WTC11 (cell line): ENCODE measurements around the gene SPRYD7. TPM values are rescaled to one million over a fixed set of nuclear protein-coding genes. Genes with fewer than 3 reads are reported as not detected.

Source experiments
- CREB1 ChIP-seq: sonication (generic); formaldehyde crosslinking; IDR thresholded peaks from 2 replicates; pipeline ENCODE4 v1.8.0; 2023; ENCODE audit warnings: mild to moderate bottlenecking, missing genetic modification reagents
- E2F1 ChIP-seq: sonication (generic); formaldehyde crosslinking; IDR thresholded peaks from 2 replicates; pipeline ENCODE4 v1.8.0; 2022; ENCODE audit warnings: mild to moderate bottlenecking, missing genetic modification reagents
- EMX1 ChIP-seq: fragments of 250-450 bp; sonication (Bioruptor Pico); IDR thresholded peaks from 2 replicates; pipeline ENCODE4 v1.8.0; 2021; ENCODE audit warnings: mild to moderate bottlenecking
- FOXP1 ChIP-seq: sonication (generic); formaldehyde crosslinking; IDR thresholded peaks from 2 replicates; pipeline ENCODE4 v1.8.0; 2022; ENCODE audit warnings: missing genetic modification reagents, mild to moderate bottlenecking, moderate library complexity, borderline replicate concordance
- FOXP4 ChIP-seq: sonication (generic); formaldehyde crosslinking; IDR thresholded peaks from 2 replicates; pipeline ENCODE4 v1.8.0; 2022; ENCODE audit warnings: mild to moderate bottlenecking, missing genetic modification reagents
- GTF2I ChIP-seq: fragments of 250-450 bp; sonication (Bioruptor Pico); conservative IDR thresholded peaks from 2 replicates; pipeline ENCODE4 v1.4.0; 2021; ENCODE audit warnings: mild to moderate bottlenecking
- MLX ChIP-seq: sonication (generic); formaldehyde crosslinking; IDR thresholded peaks from 2 replicates; pipeline ENCODE4 v1.8.1; 2023; ENCODE audit warnings: mild to moderate bottlenecking, missing genetic modification reagents, moderate library complexity
- MXD4 ChIP-seq: fragments of 250-450 bp; sonication (Bioruptor Pico); IDR thresholded peaks from 2 replicates; pipeline ENCODE4 v1.8.0; 2021; ENCODE audit warnings: mild to moderate bottlenecking, moderate library complexity, borderline replicate concordance
- NFATC4 ChIP-seq: fragments of 250-450 bp; sonication (Bioruptor Pico); IDR thresholded peaks from 2 replicates; pipeline ENCODE4 v1.9.0; 2021; ENCODE audit warnings: mild to moderate bottlenecking
- NR2C2 ChIP-seq: sonication (generic); formaldehyde crosslinking; IDR thresholded peaks from 2 replicates; pipeline ENCODE4 v1.8.0; 2022; ENCODE audit warnings: mild to moderate bottlenecking, missing genetic modification reagents
- TEAD4 ChIP-seq: sonication (generic); formaldehyde crosslinking; IDR thresholded peaks from 2 replicates; pipeline ENCODE4 v1.8.0; 2022; ENCODE audit warnings: mild to moderate bottlenecking, missing genetic modification reagents
- TP53 ChIP-seq: sonication (generic); formaldehyde crosslinking; IDR thresholded peaks from 2 replicates; pipeline ENCODE4 v1.8.1; 2023; ENCODE audit warnings: mild to moderate bottlenecking, missing genetic modification reagents
- USF2 ChIP-seq: sonication (generic); formaldehyde crosslinking; IDR thresholded peaks from 2 replicates; pipeline ENCODE4 v1.8.1; 2023; ENCODE audit warnings: mild to moderate bottlenecking, missing genetic modification reagents, moderate library complexity
- ZBTB43 ChIP-seq: sonication (generic); formaldehyde crosslinking; IDR thresholded peaks from 2 replicates; pipeline ENCODE4 v1.8.1; 2023; ENCODE audit warnings: mild to moderate bottlenecking, missing genetic modification reagents
- ZNF232 ChIP-seq: sonication (generic); formaldehyde crosslinking; IDR thresholded peaks from 2 replicates; pipeline ENCODE4 v1.8.0; 2022; ENCODE audit warnings: mild to moderate bottlenecking, missing genetic modification reagents
- ZNF532 ChIP-seq: fragments of 250-450 bp; sonication (Bioruptor Pico); IDR thresholded peaks from 2 replicates; pipeline ENCODE4 v1.9.0; 2021; ENCODE audit warnings: mild to moderate bottlenecking, borderline replicate concordance
- ZSCAN18 ChIP-seq: fragments of 250-450 bp; sonication (Bioruptor Pico); IDR thresholded peaks from 2 replicates; pipeline ENCODE4 v2.1.2; 2022; ENCODE audit warnings: mild to moderate bottlenecking, moderate library complexity
- total RNA-seq: library from RNA; stranded (reverse); gene quantifications from 3 replicates; pipeline ENCODE4 v1.2.3, GENCODE V29; 2021

SPRYD7 gene
- total RNA-seq, 1 experiment from 2014 or later: 3.1 TPM

GRCh38 chr13:49936075-49936967 lies at the start of gene SPRYD7 (continued):
- TF ChIP-seq NR2C2 (CRISPR knock-in tag) (peak; percentile 37; the same call in 1 of the 2 replicates), ZNF232 (CRISPR knock-in tag) (no peak), ZBTB43 (peak; percentile 83; the same call in 1 of the 2 replicates), FOXP1 (peak; percentile 67; the same call in 1 of the 2 replicates), NFATC4 (CRISPR knock-in tag) (no peak), MXD4 (no peak), ZNF532 (CRISPR knock-in tag) (no peak), MLX (no peak), GTF2I (CRISPR knock-in tag) (no peak), USF2 (no peak), ZSCAN18 (CRISPR knock-in tag) (no peak), CREB1 (CRISPR knock-in tag) (0 out of 2 replicates have a peak, but pooled peaks have one; percentile 13), TEAD4 (CRISPR knock-in tag) (no peak), E2F1 (CRISPR knock-in tag) (0 out of 2 replicates have a peak, but pooled peaks have one; percentile 82), FOXP4 (CRISPR knock-in tag) (peak; percentile 76), EMX1 (CRISPR knock-in tag) (no peak), TP53 (CRISPR knock-in tag) (no peak)
